NCI-H1105 (cell line): Measurements from ENCODE around the gene NACC2.

Experiments used
- DNase-seq: peaks from one replicate; lab custom pipeline; 2025; lab: John Stamatoyannopoulos, UW

NACC2 gene

GRCh38 chr9:136021872-136022681, 73.0 kb downstream of the NACC2 start:
- no peak for DNase-seq

- no peak for DNase-seq
These were observed 73.8 kb downstream of the NACC2 start for GRCh38 chr9:136021171-136021871.

GRCh38 chr9:136020671-136021070, 74.4 kb downstream of the NACC2 start:
- no peak for DNase-seq

- DNase-seq = no peak
These were observed 74.9 kb downstream of the NACC2 start for GRCh38 chr9:136020206-136020605.

- DNase-seq = no peak
These were observed 75.4 kb downstream of the NACC2 start for GRCh38 chr9:136019681-136020060.

- DNase-seq = no peak
These were observed 75.9 kb downstream of the NACC2 start for GRCh38 chr9:136019041-136019680.

- no peak for DNase-seq
These were observed 76.6 kb downstream of the NACC2 start for GRCh38 chr9:136018257-136019031.

GRCh38 chr9:136017289-136018190, 77.5 kb downstream of the NACC2 start:
- DNase-seq = no peak

GRCh38 chr9:136016572-136017288, 78.4 kb downstream of the NACC2 start:
- no peak for DNase-seq

GRCh38 chr9:136015656-136016571, 79.2 kb downstream of the NACC2 start:
- DNase-seq = no peak

- DNase-seq = no peak
These were observed 80.0 kb downstream of the NACC2 start for GRCh38 chr9:136014924-136015633.

- DNase-seq = no peak
These were observed 80.8 kb downstream of the NACC2 start for GRCh38 chr9:136014147-136014923.

- DNase-seq = no peak
These were observed 81.5 kb downstream of the NACC2 start for GRCh38 chr9:136013524-136014034.

GRCh38 chr9:136013116-136013515, 82.0 kb downstream of the NACC2 start:
- DNase-seq = no peak

GRCh38 chr9:136012651-136013050, 82.4 kb downstream of the NACC2 start:
- DNase-seq = no peak

- no peak for DNase-seq
These were observed 83.2 kb downstream of the NACC2 start for GRCh38 chr9:136011703-136012496.

- no peak for DNase-seq
These were observed 83.8 kb downstream of the NACC2 start for GRCh38 chr9:136011376-136011702.
